ENCODE results near the gene AOPEP. TPM values are rescaled to one million over a fixed set of nuclear protein-coding genes. Genes with fewer than 3 reads are reported as not detected.

AOPEP gene
- total and polyA plus RNA-seq, 9 of the 15 experiments (the other 6 are each of a cell fraction or from before 2014, with no cell fraction given): 4.5 to 19.3 (median 13.5) TPM

DNA sequence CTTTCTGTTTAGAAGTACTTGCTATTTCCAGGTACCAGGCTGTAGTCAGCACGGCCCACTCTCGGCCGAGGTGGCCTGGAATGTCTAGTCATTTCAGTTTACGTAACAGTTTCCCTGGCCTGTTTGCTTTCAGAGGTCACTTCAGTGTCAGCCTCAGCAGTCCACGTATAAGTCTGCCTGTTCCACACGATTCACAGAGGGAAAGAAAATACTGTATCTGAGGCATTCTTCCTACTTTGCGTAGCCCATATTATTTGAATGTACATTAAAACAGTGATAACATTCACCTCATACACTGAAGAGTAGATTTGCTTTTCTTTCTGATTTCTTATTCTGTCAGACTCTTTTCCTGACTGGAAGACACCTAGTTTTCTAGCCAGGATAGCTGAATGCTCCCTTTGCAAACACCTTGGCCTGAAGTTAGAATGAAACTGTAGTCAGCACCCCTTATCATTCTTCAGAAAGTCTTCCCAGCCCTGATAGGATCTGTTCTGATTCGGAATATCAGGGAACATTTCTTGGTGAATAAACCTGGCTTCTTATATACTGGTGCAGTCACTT lies 140.9 kb downstream of the AOPEP start:
- peak; percentile 31 to 78 (median 51) for DNase-seq (ENCODE audit: extremely low read depth in 1 of 4, low spot score in 3 of 4)
- POLR2A ChIA-PET: interaction anchor here (1.1 kb wide), 1 partner anchor 78 kb away, joined by 3 read pairs; no protein-coding TSS in a partner anchor
- 14% methylated on average over 8 of the region's 8 CpGs for WGBS (ENCODE audit: insufficient coverage, low coverage, missing lambda C conversion rate)
- CTCF ChIA-PET (ENCODE audit: low intra/inter-chr PET ratio): no interaction called here
- no peaks in the 10 kb centered on the region for H3K79me2 ChIP-seq (ENCODE audit: control insufficient read depth, insufficient read depth, low read length)
- FAIRE-seq: peak; percentile 85
- peaks cover 0 to 6% of the 10 kb centered on the region in 2 experiments; a peak in 4 of 5 replicates for H3K4me1 ChIP-seq (replicated peaks in 1 of 2; ENCODE audit: control insufficient read depth in 2 of 2, insufficient read depth in 2 of 2, low read length in 2 of 2)
- intact Hi-C loops (cut with micrococcal nuclease) (no loop called here), in situ Hi-C loops (cut with MboI) (no loop called here)
- ATAC-seq: peak; percentile 99
- no peak overlapping the region for H3K4me3 ChIP-seq
- H3K9ac ChIP-seq (ENCODE audit: insufficient read depth in 1 of 2, low read depth in 2 of 2, low read length in 2 of 2): no peak overlapping the region; a peak in 1 of 4 replicates
- peak overlapping the region; percentile 37; the same call in 1 of the 3 replicates for H3K27ac ChIP-seq (ENCODE audit: extremely low read depth, low read depth, low read length)
- H3K27me3 ChIP-seq (ENCODE audit: control insufficient read depth in 2 of 2, insufficient read depth in 2 of 2, low read length in 2 of 2): no peaks in the 10 kb centered on the region
- H3K9me1 ChIP-seq (ENCODE audit: control insufficient read depth, insufficient read depth, low read length): no peaks in the 10 kb centered on the region
- H3K4me2 ChIP-seq (ENCODE audit: insufficient read depth, low read length): peak overlapping the region; percentile 22; the same call in 1 of the 2 replicates
- BruUV-seq (replicated peaks): no TSS peak
- no peaks in the 10 kb centered on the region for H3K36me3 ChIP-seq (ENCODE audit: control insufficient read depth, insufficient read depth, low read length)
- no peaks in the 10 kb centered on the region for H4K20me1 ChIP-seq (replicated peaks; ENCODE audit: control insufficient read depth, insufficient read depth, low read length)
- H2AFZ ChIP-seq (ENCODE audit: low read depth, low read length): peak overlapping the region; percentile 36; the same call in 1 of the 2 replicates
- H3K9me3 ChIP-seq (replicated peaks; ENCODE audit: control insufficient read depth, insufficient read depth, low read depth, low read length): no peaks in the 10 kb centered on the region
- TF ChIP-seq MAFG (tag; conservative IDR thresholded peaks at IDR 0.05) (peak; percentile 60), ATF7 (IDR thresholded peaks at IDR 0.05) (peak; percentile 52; the same call in 1 of the 2 replicates), ZBTB7A (IDR thresholded peaks at IDR 0.05; ENCODE audit: borderline replicate concordance, control insufficient read depth, low read depth, low read length) (no peak), ZFP30 (CRISPR knock-in tag; IDR thresholded peaks at IDR 0.05; ENCODE audit: borderline replicate concordance) (no peak), RAD21 (CRISPR knock-in tag; conservative IDR thresholded peaks at IDR 0.05 in 1 of 2, IDR thresholded peaks at IDR 0.05 in 1 of 2) (0 out of 4 replicates have a peak, but pooled peaks of 1 of the 2 experiments have one; percentile 3), GTF2F1 (IDR thresholded peaks at IDR 0.05; ENCODE audit: low read depth, low read length) (no peak), ELF1 (tag; IDR thresholded peaks at IDR 0.05) (no peak), NFE2L1 (tag; IDR thresholded peaks at IDR 0.05; ENCODE audit: borderline replicate concordance, low read depth) (no peak), ARID2 (IDR thresholded peaks at IDR 0.05) (no peak), RCOR1 (IDR thresholded peaks at IDR 0.05; ENCODE audit: borderline replicate concordance in 1 of 2, low read depth in 2 of 2, low read length in 2 of 2) (peak in 1 of 2 experiments; percentile 55; a peak in 1 of 4 replicates)
- TF ChIP-seq, protein P1, sequence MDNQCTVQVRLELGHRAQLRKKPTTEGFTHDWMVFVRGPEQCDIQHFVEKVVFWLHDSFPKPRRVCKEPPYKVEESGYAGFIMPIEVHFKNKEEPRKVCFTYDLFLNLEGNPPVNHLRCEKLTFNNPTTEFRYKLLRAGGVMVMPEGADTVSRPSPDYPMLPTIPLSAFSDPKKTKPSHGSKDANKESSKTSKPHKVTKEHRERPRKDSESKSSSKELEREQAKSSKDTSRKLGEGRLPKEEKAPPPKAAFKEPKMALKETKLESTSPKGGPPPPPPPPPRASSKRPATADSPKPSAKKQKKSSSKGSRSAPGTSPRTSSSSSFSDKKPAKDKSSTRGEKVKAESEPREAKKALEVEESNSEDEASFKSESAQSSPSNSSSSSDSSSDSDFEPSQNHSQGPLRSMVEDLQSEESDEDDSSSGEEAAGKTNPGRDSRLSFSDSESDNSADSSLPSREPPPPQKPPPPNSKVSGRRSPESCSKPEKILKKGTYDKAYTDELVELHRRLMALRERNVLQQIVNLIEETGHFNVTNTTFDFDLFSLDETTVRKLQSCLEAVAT (IDR thresholded peaks at IDR 0.05): no peak
- TF ChIP-seq, protein P2, sequence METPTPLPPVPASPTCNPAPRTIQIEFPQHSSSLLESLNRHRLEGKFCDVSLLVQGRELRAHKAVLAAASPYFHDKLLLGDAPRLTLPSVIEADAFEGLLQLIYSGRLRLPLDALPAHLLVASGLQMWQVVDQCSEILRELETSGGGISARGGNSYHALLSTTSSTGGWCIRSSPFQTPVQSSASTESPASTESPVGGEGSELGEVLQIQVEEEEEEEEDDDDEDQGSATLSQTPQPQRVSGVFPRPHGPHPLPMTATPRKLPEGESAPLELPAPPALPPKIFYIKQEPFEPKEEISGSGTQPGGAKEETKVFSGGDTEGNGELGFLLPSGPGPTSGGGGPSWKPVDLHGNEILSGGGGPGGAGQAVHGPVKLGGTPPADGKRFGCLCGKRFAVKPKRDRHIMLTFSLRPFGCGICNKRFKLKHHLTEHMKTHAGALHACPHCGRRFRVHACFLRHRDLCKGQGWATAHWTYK (CRISPR knock-in tag; IDR thresholded peaks at IDR 0.05): no peak
- TF ChIP-seq, protein P3, sequence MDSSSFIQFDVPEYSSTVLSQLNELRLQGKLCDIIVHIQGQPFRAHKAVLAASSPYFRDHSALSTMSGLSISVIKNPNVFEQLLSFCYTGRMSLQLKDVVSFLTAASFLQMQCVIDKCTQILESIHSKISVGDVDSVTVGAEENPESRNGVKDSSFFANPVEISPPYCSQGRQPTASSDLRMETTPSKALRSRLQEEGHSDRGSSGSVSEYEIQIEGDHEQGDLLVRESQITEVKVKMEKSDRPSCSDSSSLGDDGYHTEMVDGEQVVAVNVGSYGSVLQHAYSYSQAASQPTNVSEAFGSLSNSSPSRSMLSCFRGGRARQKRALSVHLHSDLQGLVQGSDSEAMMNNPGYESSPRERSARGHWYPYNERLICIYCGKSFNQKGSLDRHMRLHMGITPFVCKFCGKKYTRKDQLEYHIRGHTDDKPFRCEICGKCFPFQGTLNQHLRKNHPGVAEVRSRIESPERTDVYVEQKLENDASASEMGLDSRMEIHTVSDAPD (CRISPR knock-in tag; IDR thresholded peaks at IDR 0.05): no peak
- TF ChIP-seq, protein P4, sequence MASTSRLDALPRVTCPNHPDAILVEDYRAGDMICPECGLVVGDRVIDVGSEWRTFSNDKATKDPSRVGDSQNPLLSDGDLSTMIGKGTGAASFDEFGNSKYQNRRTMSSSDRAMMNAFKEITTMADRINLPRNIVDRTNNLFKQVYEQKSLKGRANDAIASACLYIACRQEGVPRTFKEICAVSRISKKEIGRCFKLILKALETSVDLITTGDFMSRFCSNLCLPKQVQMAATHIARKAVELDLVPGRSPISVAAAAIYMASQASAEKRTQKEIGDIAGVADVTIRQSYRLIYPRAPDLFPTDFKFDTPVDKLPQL (IDR thresholded peaks at IDR 0.05; ENCODE audit: extremely low read depth, insufficient read length): no peak

Measured in K562 (cell line).